Measurements from ENCODE around the gene SAPCD1.
"Not testable (repeated sequence)": the region's sequence is repeated elsewhere in the genome, so short reads cannot be mapped to it uniquely, and the experiment has no call there.

SAPCD1 gene

DNA sequence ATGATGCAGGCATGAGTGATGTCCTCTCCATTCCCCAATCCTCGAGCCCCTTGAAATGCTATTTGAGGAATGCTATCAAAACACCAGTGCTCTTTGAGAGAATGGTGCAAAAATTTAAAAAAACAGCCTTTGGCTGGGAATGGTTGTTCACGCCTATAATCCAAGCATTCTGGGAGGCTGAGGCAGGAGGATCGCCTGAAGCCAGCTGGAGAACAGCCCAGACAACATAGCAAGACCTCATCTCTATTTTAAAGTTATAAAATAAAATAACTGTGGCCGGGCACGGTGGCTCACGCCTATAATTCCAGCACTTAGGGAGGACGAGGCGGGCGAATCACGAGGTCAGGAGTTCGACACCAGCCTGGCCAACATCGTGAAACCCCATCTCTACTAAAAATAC lies 37.3 kb downstream of the SAPCD1 start:
- no peak for DNase-seq (ENCODE audit: low read depth in 2 of 2)

DNA sequence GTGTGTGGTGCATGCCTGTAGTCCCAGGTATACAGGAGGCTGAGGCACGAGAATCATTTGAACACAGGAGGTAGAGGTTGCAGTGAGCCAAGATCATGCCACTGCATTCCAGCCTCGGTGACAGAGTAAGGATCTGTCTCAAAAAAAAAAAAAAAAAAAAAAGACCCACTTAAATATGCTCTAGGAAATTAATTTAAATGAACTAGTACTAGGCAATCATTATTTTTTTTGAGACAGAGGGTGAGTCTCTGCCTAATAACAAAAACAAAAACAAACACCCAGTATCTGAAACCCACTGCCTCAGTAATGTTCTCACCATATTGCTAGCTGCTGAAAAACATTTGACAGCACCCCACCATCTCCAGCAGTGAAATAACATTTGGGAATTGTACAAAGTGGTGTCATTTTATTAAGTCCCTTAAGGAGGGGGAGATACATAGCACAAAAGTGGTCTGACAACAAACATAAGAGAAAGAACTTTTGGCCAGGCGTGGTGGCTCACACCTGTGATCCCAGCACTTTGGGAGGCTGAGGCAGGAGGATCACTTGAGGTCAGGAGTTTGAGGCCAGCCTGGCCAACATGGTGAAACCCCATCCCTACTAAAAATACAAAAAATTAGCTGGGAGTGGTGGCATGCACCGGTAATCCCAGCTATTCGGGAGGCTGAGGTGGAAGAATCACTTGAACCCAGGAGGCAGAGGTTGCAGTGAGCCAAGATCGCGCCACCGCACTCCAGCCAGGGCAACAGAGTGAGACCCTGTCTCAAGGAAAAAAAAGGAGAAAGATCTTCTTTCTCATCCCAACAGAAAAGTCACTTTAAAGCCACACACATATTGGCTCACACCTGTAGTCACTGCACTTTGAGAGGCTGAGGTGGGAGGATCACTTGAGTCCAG lies 38.8 kb downstream of the SAPCD1 start:
- DNase-seq (ENCODE audit: low read depth in 2 of 2): not testable (repeated sequence)

- DNase-seq (ENCODE audit: low read depth in 2 of 2): no peak
Observed at GRCh38 chr6:31805939-31806469, 43.5 kb downstream of the SAPCD1 start.

DNA sequence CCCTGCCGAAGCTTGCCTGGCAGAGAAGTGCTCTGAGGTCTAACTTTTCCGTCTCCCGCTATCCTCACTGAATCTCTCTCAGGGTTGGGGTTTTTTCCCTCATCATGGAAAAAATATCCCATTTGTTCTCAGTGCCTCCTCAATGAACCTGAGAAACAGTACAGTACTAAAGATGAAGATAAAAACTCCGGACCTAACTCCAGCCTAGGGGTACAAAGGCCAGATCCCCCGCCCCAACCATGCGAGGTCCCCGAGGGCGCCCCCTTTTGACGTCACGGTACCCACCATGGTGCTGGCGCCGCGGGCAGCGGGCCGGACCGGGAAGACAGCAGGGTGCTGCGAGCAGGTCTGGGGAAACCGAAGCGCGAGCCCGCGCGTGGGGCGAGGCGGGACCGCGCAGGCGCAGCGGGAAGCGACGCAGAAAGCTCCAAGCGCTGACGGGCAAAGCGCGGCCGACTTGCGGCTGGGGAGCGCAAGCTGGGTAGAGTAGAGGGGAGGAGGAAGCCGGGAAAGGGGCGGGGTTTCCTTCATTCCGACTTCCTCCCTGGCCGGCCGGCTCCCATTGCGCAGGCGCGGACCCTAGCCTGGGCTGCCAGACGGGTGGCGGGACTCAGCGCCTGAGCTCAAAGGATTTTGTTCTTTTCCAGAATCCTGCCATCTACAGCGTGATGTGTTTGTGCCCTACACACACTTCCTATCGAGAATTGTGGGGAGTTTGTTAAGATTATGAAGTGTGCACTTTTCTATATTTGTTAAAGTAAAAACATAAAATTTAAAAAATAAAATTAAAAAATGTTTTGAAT lies 44.2 kb downstream of the SAPCD1 start, which contains the start of gene LSM2:
Gene LSM2 (minus strand): TSS at position 497 of the 803 bp plus-strand sequence. CDS start 209 bp downstream, at position 288.
- peak; percentile 92 to 97 for DNase-seq (ENCODE audit: low read depth in 2 of 2)

- DNase-seq (ENCODE audit: low read depth in 2 of 2): not testable (repeated sequence)
Observed at GRCh38 chr6:31808599-31808998, 46.1 kb downstream of the SAPCD1 start.

- DNase-seq (ENCODE audit: low read depth in 2 of 2): no peak
Observed at GRCh38 chr6:31811645-31812044, 49.2 kb downstream of the SAPCD1 start.

GRCh38 chr6:31813465-31813849 lies 51.0 kb downstream of the SAPCD1 start:
- DNase-seq (ENCODE audit: low read depth in 2 of 2): no peak
